ENCODE measurements around the gene TSPAN9. TPM values are rescaled to one million over a fixed set of nuclear protein-coding genes. Genes with fewer than 3 reads are reported as not detected.

The TSPAN9 gene
- polyA plus RNA-seq, 1 of the 3 experiments (the other 2 are of a cell fraction) = 34.9 TPM

GRCh38 chr12:3257411-3257810 lies 180.2 kb downstream of the TSPAN9 start (continued):
- TF ChIP-seq, protein P1, sequence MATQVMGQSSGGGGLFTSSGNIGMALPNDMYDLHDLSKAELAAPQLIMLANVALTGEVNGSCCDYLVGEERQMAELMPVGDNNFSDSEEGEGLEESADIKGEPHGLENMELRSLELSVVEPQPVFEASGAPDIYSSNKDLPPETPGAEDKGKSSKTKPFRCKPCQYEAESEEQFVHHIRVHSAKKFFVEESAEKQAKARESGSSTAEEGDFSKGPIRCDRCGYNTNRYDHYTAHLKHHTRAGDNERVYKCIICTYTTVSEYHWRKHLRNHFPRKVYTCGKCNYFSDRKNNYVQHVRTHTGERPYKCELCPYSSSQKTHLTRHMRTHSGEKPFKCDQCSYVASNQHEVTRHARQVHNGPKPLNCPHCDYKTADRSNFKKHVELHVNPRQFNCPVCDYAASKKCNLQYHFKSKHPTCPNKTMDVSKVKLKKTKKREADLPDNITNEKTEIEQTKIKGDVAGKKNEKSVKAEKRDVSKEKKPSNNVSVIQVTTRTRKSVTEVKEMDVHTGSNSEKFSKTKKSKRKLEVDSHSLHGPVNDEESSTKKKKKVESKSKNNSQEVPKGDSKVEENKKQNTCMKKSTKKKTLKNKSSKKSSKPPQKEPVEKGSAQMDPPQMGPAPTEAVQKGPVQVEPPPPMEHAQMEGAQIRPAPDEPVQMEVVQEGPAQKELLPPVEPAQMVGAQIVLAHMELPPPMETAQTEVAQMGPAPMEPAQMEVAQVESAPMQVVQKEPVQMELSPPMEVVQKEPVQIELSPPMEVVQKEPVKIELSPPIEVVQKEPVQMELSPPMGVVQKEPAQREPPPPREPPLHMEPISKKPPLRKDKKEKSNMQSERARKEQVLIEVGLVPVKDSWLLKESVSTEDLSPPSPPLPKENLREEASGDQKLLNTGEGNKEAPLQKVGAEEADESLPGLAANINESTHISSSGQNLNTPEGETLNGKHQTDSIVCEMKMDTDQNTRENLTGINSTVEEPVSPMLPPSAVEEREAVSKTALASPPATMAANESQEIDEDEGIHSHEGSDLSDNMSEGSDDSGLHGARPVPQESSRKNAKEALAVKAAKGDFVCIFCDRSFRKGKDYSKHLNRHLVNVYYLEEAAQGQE (IDR thresholded peaks at IDR 0.05; ENCODE audit: low read depth, low read length) = no peak
- TF ChIP-seq GABPA (IDR thresholded peaks at IDR 0.05; ENCODE audit: low read depth) = no peak
- TF ChIP-seq USF1 (IDR thresholded peaks at IDR 0.05; ENCODE audit: borderline replicate concordance, low read depth) = no peak
- TF ChIP-seq, protein P2, sequence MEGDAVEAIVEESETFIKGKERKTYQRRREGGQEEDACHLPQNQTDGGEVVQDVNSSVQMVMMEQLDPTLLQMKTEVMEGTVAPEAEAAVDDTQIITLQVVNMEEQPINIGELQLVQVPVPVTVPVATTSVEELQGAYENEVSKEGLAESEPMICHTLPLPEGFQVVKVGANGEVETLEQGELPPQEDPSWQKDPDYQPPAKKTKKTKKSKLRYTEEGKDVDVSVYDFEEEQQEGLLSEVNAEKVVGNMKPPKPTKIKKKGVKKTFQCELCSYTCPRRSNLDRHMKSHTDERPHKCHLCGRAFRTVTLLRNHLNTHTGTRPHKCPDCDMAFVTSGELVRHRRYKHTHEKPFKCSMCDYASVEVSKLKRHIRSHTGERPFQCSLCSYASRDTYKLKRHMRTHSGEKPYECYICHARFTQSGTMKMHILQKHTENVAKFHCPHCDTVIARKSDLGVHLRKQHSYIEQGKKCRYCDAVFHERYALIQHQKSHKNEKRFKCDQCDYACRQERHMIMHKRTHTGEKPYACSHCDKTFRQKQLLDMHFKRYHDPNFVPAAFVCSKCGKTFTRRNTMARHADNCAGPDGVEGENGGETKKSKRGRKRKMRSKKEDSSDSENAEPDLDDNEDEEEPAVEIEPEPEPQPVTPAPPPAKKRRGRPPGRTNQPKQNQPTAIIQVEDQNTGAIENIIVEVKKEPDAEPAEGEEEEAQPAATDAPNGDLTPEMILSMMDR (IDR thresholded peaks at IDR 0.05) = no peak
- TF ChIP-seq ZBTB33 (IDR thresholded peaks at IDR 0.05; ENCODE audit: borderline replicate concordance, low read depth) = no peak
- TF ChIP-seq JUND (IDR thresholded peaks at IDR 0.05) = no peak
- no peak for TF ChIP-seq TCF12 (IDR thresholded peaks at IDR 0.05)

DNA sequence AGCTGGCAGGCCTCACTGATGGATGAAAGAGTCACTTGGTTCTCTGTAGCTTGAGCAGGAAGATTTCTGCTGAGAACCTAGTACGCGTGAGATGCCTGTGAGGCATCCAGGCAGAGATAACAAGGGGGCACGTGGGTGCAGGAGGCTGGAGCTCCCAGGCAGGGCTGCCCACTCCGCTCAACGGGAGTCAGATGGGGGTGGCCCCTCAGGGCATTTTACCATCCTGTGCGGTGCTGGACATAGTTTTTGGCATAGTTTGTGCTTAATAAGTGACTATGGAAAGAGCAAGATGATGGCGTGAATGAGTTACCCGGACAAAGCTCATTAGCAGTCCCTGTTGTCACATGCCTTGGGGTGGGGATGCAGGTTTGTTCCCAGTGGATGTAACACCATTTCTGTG lies 182.8 kb downstream of the TSPAN9 start:
- 83% methylated on average over 8 of the region's 8 CpGs for WGBS (ENCODE audit: low lambda C conversion rate)
- Histone ChIP-seq H3K27me3 (ENCODE audit: insufficient read depth) (no peaks in the 10 kb centered on the region), H3K4me3 (ENCODE audit: low read depth in 2 of 2, low read length in 1 of 2) (no peak overlapping the region), H3K9me3 (no peaks in the 10 kb centered on the region), H3K4me2 (no peak overlapping the region), H3K9me2 (no peaks in the 10 kb centered on the region), H4K20me1 (ENCODE audit: insufficient read depth) (0 out of 2 replicates have a peak, but pooled peaks cover 3% of the 10 kb centered on the region), H3K4me1 (ENCODE audit: control insufficient read depth in 1 of 2, insufficient read depth in 2 of 2, low read depth in 1 of 2, low read length in 1 of 2) (peaks cover 0 to 15% of the 10 kb centered on the region in 2 experiments; a peak in 2 of 4 replicates), H3K9ac (no peak overlapping the region), H3K79me2 (ENCODE audit: insufficient read depth) (no peaks in the 10 kb centered on the region), H3K27ac (ENCODE audit: low read depth in 2 of 2, low read length in 1 of 2) (no peak overlapping the region), H2AFZ (ENCODE audit: low read depth) (no peak overlapping the region), H3F3A (replicated peaks; ENCODE audit: insufficient read depth) (no peaks in the 10 kb centered on the region), H3K36me3 (replicated peaks in 1 of 2; ENCODE audit: control insufficient read depth in 1 of 2, insufficient read depth in 2 of 2, low read length in 1 of 2) (no peaks in the 10 kb centered on the region)
- POLR2A ChIA-PET = no interaction called here
- CTCF ChIA-PET = interaction anchor here (0.7 to 2.0 kb wide), 4 partner anchors 15 to 187 kb away, joined by 4 to 7 read pairs (median 4); no protein-coding TSS in a partner anchor
- DNase-seq = no peak
- TF ChIP-seq RAD21 (IDR thresholded peaks at IDR 0.05; ENCODE audit: low read length) (no peak), ELF1 (IDR thresholded peaks at IDR 0.05) (no peak), GABPA (IDR thresholded peaks at IDR 0.05; ENCODE audit: low read depth) (no peak), FOXM1 (IDR thresholded peaks at IDR 0.05; ENCODE audit: low read depth) (no peak), POLR2AphosphoS5 (IDR thresholded peaks at IDR 0.05; ENCODE audit: low read depth, low read length) (no peak), TEAD4 (IDR thresholded peaks at IDR 0.05; ENCODE audit: borderline replicate concordance, insufficient read depth) (no peak), MAX (IDR thresholded peaks at IDR 0.05; ENCODE audit: low read depth) (no peak), NRF1 (IDR thresholded peaks at IDR 0.05; ENCODE audit: low read depth, low read length) (no peak), RCOR1 (IDR thresholded peaks at IDR 0.05; ENCODE audit: low read length) (no peak), USF1 (IDR thresholded peaks at IDR 0.05; ENCODE audit: borderline replicate concordance, low read depth) (no peak), MEF2A (IDR thresholded peaks at IDR 0.05; ENCODE audit: borderline replicate concordance, low read depth) (no peak), SIN3A (IDR thresholded peaks at IDR 0.05; ENCODE audit: borderline replicate concordance, low read depth, low read length) (no peak), NFIC (IDR thresholded peaks at IDR 0.05; ENCODE audit: borderline replicate concordance) (no peak)
- TF ChIP-seq, protein P1 (IDR thresholded peaks at IDR 0.05; ENCODE audit: low read depth, low read length) = no peak

All from SK-N-SH (cell line).